HepG2 (cell line): Measurements from ENCODE around the gene PRELID1. TPM values are rescaled to one million over a fixed set of nuclear protein-coding genes. Genes with fewer than 3 reads are reported as not detected.
A peak's percentile ranks its signal among the peaks of the same experiment; 100 is the strongest.

ENCODE experiments used
- CC2D1A ChIP-seq: sonication (generic); formaldehyde crosslinking; IDR thresholded peaks from 2 replicates; pipeline ENCODE4 v1.8.1; 2023; ENCODE audit warnings: mild to moderate bottlenecking, missing genetic modification reagents
- CEBPB ChIP-seq: IDR thresholded peaks from 2 replicates; pipeline ENCODE4 v1.6.1; 2011; ENCODE audit warnings: low read depth, low read length, improper control_type of control experiment, borderline replicate concordance
- CENPX ChIP-seq: sonication (generic); formaldehyde crosslinking; IDR thresholded peaks from 2 replicates; pipeline ENCODE4 v1.9.0; 2021; ENCODE audit warnings: mild to moderate bottlenecking, missing genetic modification reagents, moderate library complexity
- EP300 ChIP-seq, 3 experiments: sonication (generic) in 1 of 3; formaldehyde crosslinking in 1 of 3; IDR thresholded peaks; 2 replicates each; pipeline versions ENCODE4 v1.5.1 to v1.6.1; 2011 to 2020; ENCODE audit warnings: low read depth in 2 of 3, low read length in 2 of 3, borderline replicate concordance in 1 of 3, improper control_type of control experiment in 1 of 3, mild to moderate bottlenecking in 1 of 3, missing genetic modification reagents in 1 of 3, moderate library complexity in 1 of 3
- FOXA3 ChIP-seq: IDR thresholded peaks from 2 replicates; pipeline ENCODE4 v1.6.1; 2016; ENCODE audit warnings: missing genetic modification reagents, missing compliant biosample characterization
- FOXC1 ChIP-seq: sonication (generic); formaldehyde crosslinking; IDR thresholded peaks from 2 replicates; pipeline ENCODE4 v1.8.0; 2022; ENCODE audit warnings: mild to moderate bottlenecking, missing genetic modification reagents, borderline replicate concordance
- GABPB1 ChIP-seq: IDR thresholded peaks from 2 replicates; pipeline ENCODE4 v1.6.1; 2016; ENCODE audit warnings: mild to moderate bottlenecking, missing genetic modification reagents, moderate library complexity, missing compliant biosample characterization
- HOXD1 ChIP-seq: sonication (generic); formaldehyde crosslinking; IDR thresholded peaks from 2 replicates; pipeline ENCODE4 v1.5.0; 2020; ENCODE audit warnings: missing genetic modification reagents
- IKZF1 ChIP-seq: fragments of 450-650 bp; IDR thresholded peaks from 2 replicates; pipeline ENCODE4 v1.7.1; 2016
- MAFF ChIP-seq: IDR thresholded peaks from 2 replicates; pipeline ENCODE4 v1.6.1; 2011; ENCODE audit warnings: low read depth, low read length, improper control_type of control experiment
- MATR3 ChIP-seq: sonication (generic); formaldehyde crosslinking; IDR thresholded peaks from 2 replicates; pipeline ENCODE4 v1.4.0; 2020; ENCODE audit warnings: missing genetic modification reagents
- NFE2L1 ChIP-seq: sonication (generic); formaldehyde crosslinking; IDR thresholded peaks from 2 replicates; pipeline ENCODE4 v1.4.0; 2020; ENCODE audit warnings: missing genetic modification reagents, mild to moderate bottlenecking, borderline replicate concordance
- REPIN1 ChIP-seq: sonication (generic); formaldehyde crosslinking; IDR thresholded peaks from 2 replicates; pipeline ENCODE4 v1.8.0; 2022; ENCODE audit warnings: missing genetic modification reagents, low read depth, mild to moderate bottlenecking, borderline replicate concordance
- TCF12 ChIP-seq, 2 experiments: fragments of 450-650 bp in 1 of 2; sonication (generic) in 1 of 2; formaldehyde crosslinking in 1 of 2; IDR thresholded peaks; 2 replicates each; pipeline versions ENCODE4 v1.6.1 to v1.8.0; 2017 to 2022; ENCODE audit warnings: antibody characterized with exemption in 1 of 2, mild to moderate bottlenecking in 1 of 2, missing genetic modification reagents in 1 of 2, moderate library complexity in 1 of 2
- UBTF ChIP-seq: sonication (generic); formaldehyde crosslinking; IDR thresholded peaks from 2 replicates; pipeline ENCODE4 v1.4.0; 2020; ENCODE audit warnings: mild to moderate bottlenecking, missing genetic modification reagents
- ZFP82 ChIP-seq: sonication (generic); formaldehyde crosslinking; IDR thresholded peaks from 2 replicates; pipeline ENCODE4 v1.5.1; 2020; ENCODE audit warnings: mild to moderate bottlenecking, missing genetic modification reagents, borderline replicate concordance
- ZNF317 ChIP-seq: sonication (generic); formaldehyde crosslinking; IDR thresholded peaks from 2 replicates; pipeline ENCODE4 v1.5.0; 2020; ENCODE audit warnings: mild to moderate bottlenecking, missing genetic modification reagents
- ZNF33A ChIP-seq: sonication (generic); formaldehyde crosslinking; IDR thresholded peaks from 2 replicates; pipeline ENCODE4 v1.5.1; 2020; ENCODE audit warnings: missing genetic modification reagents, mild to moderate bottlenecking, moderate library complexity, borderline replicate concordance
- ZNF567 ChIP-seq: sonication (generic); formaldehyde crosslinking; IDR thresholded peaks from 2 replicates; pipeline ENCODE4 v1.8.1; 2023; ENCODE audit warnings: mild to moderate bottlenecking, missing genetic modification reagents, borderline replicate concordance
- ZNF570 ChIP-seq: sonication (generic); formaldehyde crosslinking; IDR thresholded peaks from 2 replicates; pipeline ENCODE4 v1.4.0; 2020; ENCODE audit warnings: mild to moderate bottlenecking, missing genetic modification reagents, borderline replicate concordance
- ZNF576 ChIP-seq: sonication (generic); formaldehyde crosslinking; IDR thresholded peaks from 2 replicates; pipeline ENCODE4 v1.4.0; 2020; ENCODE audit warnings: mild to moderate bottlenecking, missing genetic modification reagents
- polyA plus RNA-seq, 8 experiments: library from polyadenylated mRNA; depleted of rRNA in 3 of 8; stranded (reverse) in 7 of 8; unstranded in 1 of 8; fragments of >200 nt; fragmentation: Illumina TruSeq in 4 of 8; extraction: Trizol in 4 of 8; gene quantifications; 2 replicates each; pipeline versions ENCODE4 v1.2.1 to v1.2.3, GENCODE V29; 2011 to 2016; ENCODE audit warnings: low read depth in 4 of 8, missing spikeins in 1 of 8, mixed read lengths in 1 of 8; ENCODE audit not compliant: insufficient read depth in 1 of 8
- total RNA-seq, 5 experiments: library from RNA; depleted of rRNA; stranded (reverse); fragments of >200 nt; fragmentation: Illumina TruSeq; extraction: Trizol; gene quantifications; 2 replicates each; pipeline ENCODE4 v1.2.3, GENCODE V29; 2016; ENCODE audit warnings: low read depth in 1 of 5
- TF ChIP-seq, protein P1 (sequence below): IDR thresholded peaks from 2 replicates; pipeline ENCODE4 v1.6.1; 2012; ENCODE audit warnings: low read length, improper control_type of control experiment

Gene PRELID1
- total and polyA plus RNA-seq, 2 of the 13 experiments (the other 11 are each of a cell fraction or from before 2014, with no cell fraction given): 250 to 271 TPM

GRCh38 chr5:177351392-177352329 lies 48.1 kb downstream of the PRELID1 start, which contains the start of gene LMAN2 (continued):
- TF ChIP-seq, protein P1, sequence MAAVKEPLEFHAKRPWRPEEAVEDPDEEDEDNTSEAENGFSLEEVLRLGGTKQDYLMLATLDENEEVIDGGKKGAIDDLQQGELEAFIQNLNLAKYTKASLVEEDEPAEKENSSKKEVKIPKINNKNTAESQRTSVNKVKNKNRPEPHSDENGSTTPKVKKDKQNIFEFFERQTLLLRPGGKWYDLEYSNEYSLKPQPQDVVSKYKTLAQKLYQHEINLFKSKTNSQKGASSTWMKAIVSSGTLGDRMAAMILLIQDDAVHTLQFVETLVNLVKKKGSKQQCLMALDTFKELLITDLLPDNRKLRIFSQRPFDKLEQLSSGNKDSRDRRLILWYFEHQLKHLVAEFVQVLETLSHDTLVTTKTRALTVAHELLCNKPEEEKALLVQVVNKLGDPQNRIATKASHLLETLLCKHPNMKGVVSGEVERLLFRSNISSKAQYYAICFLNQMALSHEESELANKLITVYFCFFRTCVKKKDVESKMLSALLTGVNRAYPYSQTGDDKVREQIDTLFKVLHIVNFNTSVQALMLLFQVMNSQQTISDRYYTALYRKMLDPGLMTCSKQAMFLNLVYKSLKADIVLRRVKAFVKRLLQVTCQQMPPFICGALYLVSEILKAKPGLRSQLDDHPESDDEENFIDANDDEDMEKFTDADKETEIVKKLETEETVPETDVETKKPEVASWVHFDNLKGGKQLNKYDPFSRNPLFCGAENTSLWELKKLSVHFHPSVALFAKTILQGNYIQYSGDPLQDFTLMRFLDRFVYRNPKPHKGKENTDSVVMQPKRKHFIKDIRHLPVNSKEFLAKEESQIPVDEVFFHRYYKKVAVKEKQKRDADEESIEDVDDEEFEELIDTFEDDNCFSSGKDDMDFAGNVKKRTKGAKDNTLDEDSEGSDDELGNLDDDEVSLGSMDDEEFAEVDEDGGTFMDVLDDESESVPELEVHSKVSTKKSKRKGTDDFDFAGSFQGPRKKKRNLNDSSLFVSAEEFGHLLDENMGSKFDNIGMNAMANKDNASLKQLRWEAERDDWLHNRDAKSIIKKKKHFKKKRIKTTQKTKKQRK: no peak
- TF ChIP-seq TCF12 (IDR thresholded peaks at IDR 0.05) (no peak), TCF12 (CRISPR knock-in tag; IDR thresholded peaks at IDR 0.05) (no peak; the same call in 1 of the 2 replicates), UBTF (CRISPR knock-in tag) (peak; percentile 93), ZNF567 (CRISPR knock-in tag) (no peak), CC2D1A (0 out of 2 replicates have a peak, but pooled peaks have one; percentile 78), EP300 (IDR thresholded peaks at IDR 0.05; ENCODE audit: low read depth in 2 of 2, low read length in 2 of 2) (no peak; a peak in 1 of 4 replicates), EP300 (CRISPR knock-in tag; IDR thresholded peaks at IDR 0.05; ENCODE audit: borderline replicate concordance) (no peak), IKZF1 (no peak), ZNF576 (no peak), ZFP82 (CRISPR knock-in tag) (no peak), FOXA3 (CRISPR knock-in tag) (peak; percentile 47), ZNF317 (no peak), HOXD1 (CRISPR knock-in tag) (peak; percentile 16; the same call in 1 of the 2 replicates), NFE2L1 (no peak), MAFF (no peak), CENPX (CRISPR knock-in tag) (no peak), ZNF570 (no peak), GABPB1 (CRISPR knock-in tag) (peak; percentile 99), ZNF33A (CRISPR knock-in tag) (peak; percentile 44; the same call in 1 of the 2 replicates), MATR3 (no peak), REPIN1 (CRISPR knock-in tag) (peak; percentile 69), CEBPB (no peak), FOXC1 (CRISPR knock-in tag) (0 out of 2 replicates have a peak, but pooled peaks have one; percentile 41)
